Measurements from ENCODE around the gene MAPK9.

- no peak for TF ChIP-seq CTCF (conservative IDR thresholded peaks at IDR 0.05; ENCODE audit: low read length)
- TF ChIP-seq EZH2phosphoT487 (IDR thresholded peaks at IDR 0.05; ENCODE audit: borderline replicate concordance, low read depth, low read length): no peak
Measured at GRCh38 chr5:180316586-180316985, 24.7 kb upstream of the MAPK9 start.

All from OCI-LY7 (cell line).